HG03097 (cell line): ENCODE results near the gene ITGA1.
"Not testable (repeated sequence)": the region's sequence is repeated elsewhere in the genome, so short reads cannot be mapped to it uniquely, and the experiment has no call there.

Experiments
- ATAC-seq: cut with Tn5 transposase; IDR thresholded peaks from one replicate; pipeline ENCODE4 v1.9.1; 2021; ENCODE audit not compliant: unreplicated experiment, low FRiP score

ITGA1 gene

GRCh38 chr5:52799983-52800393, 12.3 kb downstream of the ITGA1 start:
- ATAC-seq, result peak; percentile 92

- ATAC-seq, result peak; percentile 39
Measured at GRCh38 chr5:52800394-52801213, 12.9 kb downstream of the ITGA1 start.

GRCh38 chr5:52801329-52801728, 13.6 kb downstream of the ITGA1 start:
- ATAC-seq, result no peak

- ATAC-seq, result no peak
Measured at GRCh38 chr5:52802272-52802973, 14.7 kb downstream of the ITGA1 start.

GRCh38 chr5:52802974-52803336, 15.2 kb downstream of the ITGA1 start:
- no peak for ATAC-seq

GRCh38 chr5:52804387-52804791, 16.7 kb downstream of the ITGA1 start:
- no peak for ATAC-seq

- ATAC-seq, result no peak
Measured at GRCh38 chr5:52804981-52805380, 17.3 kb downstream of the ITGA1 start.

GRCh38 chr5:52805615-52806014, 17.9 kb downstream of the ITGA1 start:
- no peak for ATAC-seq

- no peak for ATAC-seq
Measured at GRCh38 chr5:52807037-52807436, 19.3 kb downstream of the ITGA1 start.

GRCh38 chr5:52807723-52808122, 20.0 kb downstream of the ITGA1 start:
- no peak for ATAC-seq

GRCh38 chr5:52808316-52808901, 20.7 kb downstream of the ITGA1 start:
- ATAC-seq, result no peak

- peak; percentile 48 for ATAC-seq
Measured at GRCh38 chr5:52809884-52810283, 22.2 kb downstream of the ITGA1 start.

- no peak for ATAC-seq
Measured at GRCh38 chr5:52810426-52810825, 22.7 kb downstream of the ITGA1 start.

- ATAC-seq, result no peak
Measured at GRCh38 chr5:52811067-52811749, 23.5 kb downstream of the ITGA1 start.

- ATAC-seq, result no peak
Measured at GRCh38 chr5:52814352-52815148, 26.8 kb downstream of the ITGA1 start.

- no peak for ATAC-seq
Measured at GRCh38 chr5:52817818-52818217, 30.1 kb downstream of the ITGA1 start.

- no peak for ATAC-seq
Measured at GRCh38 chr5:52818360-52818759, 30.6 kb downstream of the ITGA1 start.

- ATAC-seq, result not testable (repeated sequence)
Measured at GRCh38 chr5:52818807-52819206, 31.1 kb downstream of the ITGA1 start.

GRCh38 chr5:52821901-52822300, 34.2 kb downstream of the ITGA1 start:
- no peak for ATAC-seq

- no peak for ATAC-seq
Measured at GRCh38 chr5:52822437-52822836, 34.7 kb downstream of the ITGA1 start.
